Stimulated activated naive CD8-positive, alpha-beta T cell treated with anti-CD3 and anti-CD28 coated beads, Interleukin-15, Interleukin-2, amounts not matched to agents 100 ng/mL and 50 ng/mL, for 24 hours (primary cell): ENCODE data around the gene MGLL.

ENCODE experiments used
- H3K27ac Mint-ChIP-seq: one replicate; pipeline ENCODE4 v1.8.0; 2021; ENCODE audit warnings: mild to moderate bottlenecking, mixed read lengths
- H3K27me3 Mint-ChIP-seq: one replicate; pipeline ENCODE4 v1.8.0; 2021; ENCODE audit warnings: mixed read lengths
- H3K36me3 Mint-ChIP-seq: one replicate; pipeline ENCODE4 v1.8.0; 2021; ENCODE audit warnings: low read depth, mixed read lengths
- H3K4me1 Mint-ChIP-seq: one replicate; pipeline ENCODE4 v1.8.0; 2021; ENCODE audit warnings: low read depth, mixed read lengths
- H3K4me3 Mint-ChIP-seq: one replicate; pipeline ENCODE4 v1.8.0; 2021; ENCODE audit warnings: mild to moderate bottlenecking, mixed read lengths
- H3K9me3 Mint-ChIP-seq: one replicate; pipeline ENCODE4 v1.8.0; 2021; ENCODE audit warnings: mixed read lengths

MGLL gene

GRCh38 chr3:127735767-127736693, 86.3 kb downstream of the MGLL start:
- Mint-ChIP-seq H3K4me3 (no peak overlapping the region), H3K9me3 (no peaks in the 10 kb centered on the region), H3K27ac (no peak overlapping the region), H3K27me3 (peaks cover 18% of the 10 kb centered on the region), H3K4me1 (peaks cover 23% of the 10 kb centered on the region), H3K36me3 (no peaks in the 10 kb centered on the region)

- Mint-ChIP-seq H3K4me1 (peaks cover 23% of the 10 kb centered on the region), H3K4me3 (no peak overlapping the region), H3K27ac (no peak overlapping the region), H3K9me3 (no peaks in the 10 kb centered on the region), H3K36me3 (no peaks in the 10 kb centered on the region), H3K27me3 (peaks cover 18% of the 10 kb centered on the region)
These were observed 87.4 kb downstream of the MGLL start for GRCh38 chr3:127734754-127735473.

- Mint-ChIP-seq H3K4me3 (no peak overlapping the region), H3K27me3 (peaks cover 18% of the 10 kb centered on the region), H3K9me3 (no peaks in the 10 kb centered on the region), H3K36me3 (no peaks in the 10 kb centered on the region), H3K27ac (no peak overlapping the region), H3K4me1 (peaks cover 23% of the 10 kb centered on the region)
These were observed 88.1 kb downstream of the MGLL start for GRCh38 chr3:127734181-127734720.

- Mint-ChIP-seq H3K4me1 (peaks cover 23% of the 10 kb centered on the region), H3K27ac (no peak overlapping the region), H3K27me3 (peaks cover 18% of the 10 kb centered on the region), H3K9me3 (no peaks in the 10 kb centered on the region), H3K4me3 (no peak overlapping the region), H3K36me3 (no peaks in the 10 kb centered on the region)
These were observed 88.5 kb downstream of the MGLL start for GRCh38 chr3:127733781-127734180.

GRCh38 chr3:127732879-127733350, 89.4 kb downstream of the MGLL start:
- no peak overlapping the region for H3K4me3 Mint-ChIP-seq
- no peak overlapping the region for H3K27ac Mint-ChIP-seq
- no peaks in the 10 kb centered on the region for H3K36me3 Mint-ChIP-seq
- no peaks in the 10 kb centered on the region for H3K9me3 Mint-ChIP-seq
- peaks cover 21% of the 10 kb centered on the region for H3K4me1 Mint-ChIP-seq
- H3K27me3 Mint-ChIP-seq = peaks cover 18% of the 10 kb centered on the region

GRCh38 chr3:127732303-127732702, 90.0 kb downstream of the MGLL start:
- no peak overlapping the region for H3K27ac Mint-ChIP-seq
- no peaks in the 10 kb centered on the region for H3K9me3 Mint-ChIP-seq
- H3K4me3 Mint-ChIP-seq = no peak overlapping the region
- peaks cover 21% of the 10 kb centered on the region for H3K4me1 Mint-ChIP-seq
- H3K36me3 Mint-ChIP-seq = no peaks in the 10 kb centered on the region
- peaks cover 18% of the 10 kb centered on the region for H3K27me3 Mint-ChIP-seq

DNA sequence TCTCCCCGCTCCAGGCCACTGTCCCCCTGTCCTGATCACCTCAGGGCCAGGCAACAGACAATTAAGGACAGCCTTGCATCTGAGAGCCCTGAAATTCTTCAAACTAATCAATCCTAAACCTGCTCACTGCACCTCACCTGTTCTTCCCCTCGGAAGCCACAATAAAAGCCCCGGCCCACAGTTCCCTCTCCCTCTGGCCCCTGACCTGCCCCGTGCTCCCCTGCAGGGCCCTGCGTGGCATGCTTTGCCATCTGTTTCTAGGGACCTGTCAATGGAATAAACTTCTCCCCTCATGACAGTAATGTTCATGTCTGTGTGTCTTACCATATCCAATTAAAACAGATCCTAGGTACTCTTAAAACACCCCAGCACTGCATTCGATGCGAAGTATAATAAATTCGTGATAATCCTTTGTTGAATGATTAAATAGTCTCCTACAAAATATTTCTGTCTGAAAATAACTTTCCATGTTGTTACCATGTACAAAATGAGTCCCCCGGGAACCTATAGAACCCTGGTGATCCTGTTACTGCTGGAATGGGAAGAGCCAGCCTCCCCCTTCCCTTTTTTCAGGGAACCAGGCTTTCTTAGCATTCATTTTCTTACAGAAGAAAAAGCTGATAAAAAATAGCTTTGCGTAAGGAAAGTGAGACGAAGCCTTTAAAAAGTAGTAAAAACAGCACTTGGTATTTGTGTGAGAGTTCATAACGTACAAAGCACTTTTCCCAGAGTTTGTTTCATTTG, 90.6 kb downstream of the MGLL start:
- Mint-ChIP-seq H3K27me3 (peaks cover 18% of the 10 kb centered on the region), H3K27ac (no peak overlapping the region), H3K4me1 (peaks cover 21% of the 10 kb centered on the region), H3K4me3 (no peak overlapping the region), H3K9me3 (no peaks in the 10 kb centered on the region), H3K36me3 (no peaks in the 10 kb centered on the region)

- Mint-ChIP-seq H3K4me3 (no peak overlapping the region), H3K36me3 (no peaks in the 10 kb centered on the region), H3K27ac (no peak overlapping the region)
These were observed 91.5 kb downstream of the MGLL start for GRCh38 chr3:127730666-127731295.

GRCh38 chr3:127730171-127730570, 92.1 kb downstream of the MGLL start:
- no peak overlapping the region for H3K27ac Mint-ChIP-seq
- peaks cover 12% of the 10 kb centered on the region for H3K27me3 Mint-ChIP-seq
- H3K4me1 Mint-ChIP-seq = peaks cover 9% of the 10 kb centered on the region
- H3K4me3 Mint-ChIP-seq = no peak overlapping the region
- H3K36me3 Mint-ChIP-seq = no peaks in the 10 kb centered on the region
- no peaks in the 10 kb centered on the region for H3K9me3 Mint-ChIP-seq

More at GRCh38 chr3:127730666-127731295, 91.5 kb downstream of the MGLL start:
- H3K27me3 Mint-ChIP-seq = peaks cover 18% of the 10 kb centered on the region
- H3K9me3 Mint-ChIP-seq = no peaks in the 10 kb centered on the region
- peaks cover 14% of the 10 kb centered on the region for H3K4me1 Mint-ChIP-seq

DNA sequence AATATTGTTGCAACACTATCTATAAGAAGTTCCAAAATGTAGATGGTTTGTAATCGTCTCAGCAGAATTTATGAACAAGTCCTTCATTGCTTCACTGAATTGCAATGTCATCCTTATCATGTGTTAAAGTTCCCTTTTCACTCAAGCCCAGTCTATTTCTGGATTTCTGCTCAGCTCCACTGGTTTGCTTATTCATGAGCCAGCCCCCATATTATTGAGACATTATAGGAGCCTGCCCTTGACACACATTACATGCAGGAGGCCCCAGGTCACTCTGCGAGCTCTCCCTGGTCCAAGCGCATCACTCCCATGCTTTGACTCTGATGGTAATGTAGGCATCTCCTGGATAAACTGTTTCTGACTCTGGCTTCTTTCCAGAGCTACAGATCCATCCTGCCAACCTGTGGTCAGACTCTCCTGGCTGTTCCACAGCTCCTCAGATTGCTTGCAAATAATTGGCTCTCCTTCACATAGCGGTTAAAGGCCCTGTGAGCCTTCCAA, 92.7 kb downstream of the MGLL start:
- Mint-ChIP-seq H3K27me3 (peaks cover 7% of the 10 kb centered on the region), H3K27ac (no peak overlapping the region), H3K9me3 (no peaks in the 10 kb centered on the region), H3K36me3 (no peaks in the 10 kb centered on the region), H3K4me3 (no peak overlapping the region), H3K4me1 (peaks cover 4% of the 10 kb centered on the region)

DNA sequence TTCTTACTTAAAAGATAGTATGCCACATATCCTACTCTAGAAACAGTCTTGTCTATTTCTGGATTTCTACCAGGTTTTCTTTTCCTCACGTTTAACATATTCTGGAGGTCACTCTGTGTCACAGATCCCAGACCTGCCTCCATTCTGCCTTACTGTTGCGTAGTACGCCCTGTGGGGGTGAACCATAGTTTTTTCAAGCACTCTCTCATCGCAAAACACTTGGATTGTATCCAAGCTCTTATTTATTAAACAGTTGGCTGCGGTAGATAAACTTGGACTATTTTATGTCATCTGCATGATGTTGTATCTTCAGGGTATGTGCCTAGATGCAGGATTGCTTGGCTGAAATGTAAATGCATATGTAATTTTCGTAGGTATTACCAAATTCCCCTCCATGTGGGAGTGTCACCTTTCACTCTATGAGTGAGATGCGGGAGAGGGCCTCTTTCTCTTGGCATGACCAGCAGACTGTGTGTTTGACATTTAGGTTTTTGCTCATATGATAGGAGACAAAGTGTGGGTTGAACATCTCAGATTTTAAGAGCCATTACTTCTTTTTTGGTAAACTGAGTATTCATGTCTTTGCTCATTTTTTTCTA, 93.8 kb downstream of the MGLL start:
- H3K9me3 Mint-ChIP-seq = no peaks in the 10 kb centered on the region
- no peak overlapping the region for H3K27ac Mint-ChIP-seq
- no peaks in the 10 kb centered on the region for H3K4me1 Mint-ChIP-seq
- H3K4me3 Mint-ChIP-seq = no peak overlapping the region
- peaks cover 3% of the 10 kb centered on the region for H3K27me3 Mint-ChIP-seq
- H3K36me3 Mint-ChIP-seq = no peaks in the 10 kb centered on the region

GRCh38 chr3:127726894-127727293, 95.4 kb downstream of the MGLL start:
- H3K27ac Mint-ChIP-seq = no peak overlapping the region
- no peaks in the 10 kb centered on the region for H3K4me1 Mint-ChIP-seq
- H3K4me3 Mint-ChIP-seq = no peak overlapping the region
- no peaks in the 10 kb centered on the region for H3K36me3 Mint-ChIP-seq
- H3K27me3 Mint-ChIP-seq = no peaks in the 10 kb centered on the region
- no peaks in the 10 kb centered on the region for H3K9me3 Mint-ChIP-seq

GRCh38 chr3:127723011-127723567, 99.2 kb downstream of the MGLL start:
- no peaks in the 10 kb centered on the region for H3K9me3 Mint-ChIP-seq
- H3K36me3 Mint-ChIP-seq = no peaks in the 10 kb centered on the region
- no peaks in the 10 kb centered on the region for H3K4me1 Mint-ChIP-seq
- H3K4me3 Mint-ChIP-seq = no peak overlapping the region
- H3K27me3 Mint-ChIP-seq = no peaks in the 10 kb centered on the region
- H3K27ac Mint-ChIP-seq = no peak overlapping the region
